ENCODE results near the gene FAM162A. TPM values are rescaled to one million over a fixed set of nuclear protein-coding genes. Genes with fewer than 3 reads are reported as not detected.

FAM162A gene
- total RNA-seq, 1 donor from 2014 or later, result 12.7 TPM

DNA sequence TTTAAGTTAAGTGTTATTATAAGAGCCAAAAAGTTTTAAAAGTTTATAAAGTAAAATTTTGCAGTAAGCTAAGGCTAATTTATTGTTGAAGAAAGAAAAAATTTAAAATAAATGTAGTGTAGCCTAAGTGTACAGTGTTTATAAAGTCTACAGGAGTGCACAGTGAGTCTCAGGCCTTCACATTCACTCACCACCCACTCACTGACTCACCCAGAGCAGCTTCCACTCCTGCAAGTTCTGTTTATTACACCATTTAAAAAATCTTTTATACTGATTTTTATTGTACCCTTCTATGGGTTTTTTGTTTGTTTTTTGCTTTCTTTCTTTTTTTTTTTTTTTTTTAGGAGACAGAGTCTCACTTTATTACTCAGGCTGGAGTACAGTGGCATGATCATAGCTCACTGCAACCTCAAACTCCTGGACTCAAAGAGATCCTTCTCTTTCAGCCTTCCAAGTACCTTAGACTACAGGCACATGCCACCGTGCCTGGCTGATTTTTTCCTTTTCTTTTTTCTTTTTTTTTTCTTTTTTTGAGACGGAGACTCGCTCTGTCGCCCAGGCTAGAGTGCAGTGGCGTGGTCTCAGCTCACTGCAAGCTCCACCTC, 33.1 kb upstream of the FAM162A start:
- H3K4me1 Mint-ChIP-seq (ENCODE audit: low read depth, unreplicated experiment), result no peaks in the 10 kb centered on the region
- H3K27ac Mint-ChIP-seq (ENCODE audit: unreplicated experiment), result no peak overlapping the region
- H3K36me3 Mint-ChIP-seq (ENCODE audit: unreplicated experiment), result no peaks in the 10 kb centered on the region
- DNase-seq, result no peak
- no peaks in the 10 kb centered on the region for H3K9me3 Mint-ChIP-seq (ENCODE audit: unreplicated experiment)
- H3K27me3 Mint-ChIP-seq (ENCODE audit: unreplicated experiment), result no peaks in the 10 kb centered on the region
- TF ChIP-seq, protein P1, sequence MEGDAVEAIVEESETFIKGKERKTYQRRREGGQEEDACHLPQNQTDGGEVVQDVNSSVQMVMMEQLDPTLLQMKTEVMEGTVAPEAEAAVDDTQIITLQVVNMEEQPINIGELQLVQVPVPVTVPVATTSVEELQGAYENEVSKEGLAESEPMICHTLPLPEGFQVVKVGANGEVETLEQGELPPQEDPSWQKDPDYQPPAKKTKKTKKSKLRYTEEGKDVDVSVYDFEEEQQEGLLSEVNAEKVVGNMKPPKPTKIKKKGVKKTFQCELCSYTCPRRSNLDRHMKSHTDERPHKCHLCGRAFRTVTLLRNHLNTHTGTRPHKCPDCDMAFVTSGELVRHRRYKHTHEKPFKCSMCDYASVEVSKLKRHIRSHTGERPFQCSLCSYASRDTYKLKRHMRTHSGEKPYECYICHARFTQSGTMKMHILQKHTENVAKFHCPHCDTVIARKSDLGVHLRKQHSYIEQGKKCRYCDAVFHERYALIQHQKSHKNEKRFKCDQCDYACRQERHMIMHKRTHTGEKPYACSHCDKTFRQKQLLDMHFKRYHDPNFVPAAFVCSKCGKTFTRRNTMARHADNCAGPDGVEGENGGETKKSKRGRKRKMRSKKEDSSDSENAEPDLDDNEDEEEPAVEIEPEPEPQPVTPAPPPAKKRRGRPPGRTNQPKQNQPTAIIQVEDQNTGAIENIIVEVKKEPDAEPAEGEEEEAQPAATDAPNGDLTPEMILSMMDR (IDR thresholded peaks at IDR 0.05; ENCODE audit: partially characterized antibody, unreplicated experiment), result no peak
- H3K4me3 Mint-ChIP-seq (ENCODE audit: unreplicated experiment), result no peak overlapping the region

DNA sequence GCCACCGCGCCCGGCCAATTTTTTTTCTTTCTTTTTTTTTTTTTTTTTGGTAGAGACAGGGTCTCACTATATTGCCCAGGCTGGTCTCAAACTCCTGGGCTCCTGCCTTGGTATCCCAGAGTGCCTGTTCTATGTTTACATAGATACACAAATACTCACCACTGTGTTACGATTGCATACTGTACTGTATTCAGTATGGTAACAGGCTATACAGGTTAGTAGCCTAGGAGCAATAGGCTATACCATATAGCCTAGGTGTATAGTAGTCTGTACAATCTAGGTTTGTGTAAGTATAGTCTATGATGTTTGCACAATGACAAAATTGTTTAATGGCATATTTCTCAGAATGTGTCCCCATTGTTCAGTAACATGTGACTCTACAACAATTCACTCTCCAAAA, 32.4 kb upstream of the FAM162A start:
- H3K27me3 Mint-ChIP-seq (ENCODE audit: unreplicated experiment), result no peaks in the 10 kb centered on the region
- H3K27ac Mint-ChIP-seq (ENCODE audit: unreplicated experiment), result no peak overlapping the region
- DNase-seq, result no peak
- TF ChIP-seq, protein P1 (IDR thresholded peaks at IDR 0.05; ENCODE audit: partially characterized antibody, unreplicated experiment), result no peak
- H3K4me1 Mint-ChIP-seq (ENCODE audit: low read depth, unreplicated experiment), result no peaks in the 10 kb centered on the region
- H3K9me3 Mint-ChIP-seq (ENCODE audit: unreplicated experiment), result no peaks in the 10 kb centered on the region
- no peaks in the 10 kb centered on the region for H3K36me3 Mint-ChIP-seq (ENCODE audit: unreplicated experiment)
- no peak overlapping the region for H3K4me3 Mint-ChIP-seq (ENCODE audit: unreplicated experiment)

DNA sequence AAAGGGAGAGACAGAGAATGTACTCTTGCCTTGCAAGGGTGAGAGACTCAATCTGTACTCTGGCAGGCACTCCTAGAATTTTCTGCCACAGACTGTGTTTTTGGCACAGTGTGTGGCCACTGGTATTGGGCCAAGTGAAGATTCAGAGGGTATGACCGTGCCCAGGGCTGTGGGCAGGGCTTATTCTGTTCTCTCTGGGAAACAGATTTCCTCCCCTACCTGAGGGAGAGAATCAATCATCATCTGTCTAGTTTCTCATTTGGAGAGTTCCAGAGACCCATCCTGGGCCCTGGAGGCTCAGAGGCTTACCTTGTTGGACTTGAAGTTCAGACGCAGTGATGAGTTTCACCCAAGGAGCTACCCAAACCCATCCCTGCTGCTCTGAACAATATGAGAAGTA, 30.8 kb upstream of the FAM162A start:
- no peaks in the 10 kb centered on the region for H3K36me3 Mint-ChIP-seq (ENCODE audit: unreplicated experiment)
- TF ChIP-seq, protein P1 (IDR thresholded peaks at IDR 0.05; ENCODE audit: partially characterized antibody, unreplicated experiment), result no peak
- no peaks in the 10 kb centered on the region for H3K9me3 Mint-ChIP-seq (ENCODE audit: unreplicated experiment)
- H3K27ac Mint-ChIP-seq (ENCODE audit: unreplicated experiment), result no peak overlapping the region
- no peaks in the 10 kb centered on the region for H3K4me1 Mint-ChIP-seq (ENCODE audit: low read depth, unreplicated experiment)
- H3K4me3 Mint-ChIP-seq (ENCODE audit: unreplicated experiment), result no peak overlapping the region
- no peaks in the 10 kb centered on the region for H3K27me3 Mint-ChIP-seq (ENCODE audit: unreplicated experiment)
- DNase-seq, result no peak

DNA sequence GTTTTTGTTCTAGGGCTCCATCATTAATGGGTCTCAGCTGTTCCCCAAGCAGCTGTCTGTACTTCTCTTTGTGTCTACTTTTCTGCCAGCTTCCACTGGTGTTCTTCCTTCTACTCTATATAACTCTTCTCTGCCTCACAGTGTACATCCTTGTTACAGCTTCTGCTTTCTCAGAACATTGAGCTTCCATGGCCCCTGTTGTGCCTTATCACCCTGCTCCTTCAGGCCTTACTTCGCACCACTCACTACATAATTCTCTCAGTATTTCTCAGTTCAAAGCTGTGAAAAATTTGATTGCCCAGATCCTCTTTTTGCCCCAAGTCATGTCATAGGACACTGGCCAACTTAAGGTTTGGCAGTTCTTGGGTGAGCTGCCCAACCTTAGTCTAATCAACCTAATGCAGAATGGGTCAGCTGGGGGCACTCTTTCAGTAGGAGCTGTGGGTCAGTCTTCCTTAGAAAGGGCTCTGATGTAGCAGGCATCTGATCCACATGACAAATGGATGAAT, 30.0 kb upstream of the FAM162A start:
- Mint-ChIP-seq H3K4me1 (ENCODE audit: low read depth, unreplicated experiment) (no peaks in the 10 kb centered on the region), H3K27me3 (ENCODE audit: unreplicated experiment) (no peaks in the 10 kb centered on the region), H3K36me3 (ENCODE audit: unreplicated experiment) (no peaks in the 10 kb centered on the region), H3K9me3 (ENCODE audit: unreplicated experiment) (no peaks in the 10 kb centered on the region), H3K27ac (ENCODE audit: unreplicated experiment) (no peak overlapping the region), H3K4me3 (ENCODE audit: unreplicated experiment) (no peak overlapping the region)
- DNase-seq, result no peak
- TF ChIP-seq, protein P1 (IDR thresholded peaks at IDR 0.05; ENCODE audit: partially characterized antibody, unreplicated experiment), result no peak

DNA sequence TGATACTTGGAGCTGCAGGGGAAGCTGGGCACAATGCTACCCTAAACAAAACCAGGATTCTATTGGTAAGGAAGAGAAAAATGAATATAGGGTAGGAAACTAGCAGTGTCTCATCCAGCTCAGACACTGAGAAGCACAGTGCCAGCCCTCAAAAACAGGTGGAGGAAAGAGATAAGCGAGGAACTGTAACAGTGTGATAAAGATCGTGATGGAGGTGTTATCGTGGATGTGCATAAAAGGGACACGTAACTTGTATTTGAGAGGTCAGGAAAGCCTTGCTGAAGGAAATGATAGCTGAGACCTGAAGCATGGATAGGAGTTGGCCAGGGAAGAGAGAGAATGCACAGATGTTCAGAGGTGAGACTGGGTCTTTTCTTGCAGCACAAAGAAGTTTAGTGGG, 28.4 kb upstream of the FAM162A start:
- TF ChIP-seq, protein P1 (IDR thresholded peaks at IDR 0.05; ENCODE audit: partially characterized antibody, unreplicated experiment), result no peak
- Mint-ChIP-seq H3K4me1 (ENCODE audit: low read depth, unreplicated experiment) (no peaks in the 10 kb centered on the region), H3K36me3 (ENCODE audit: unreplicated experiment) (no peaks in the 10 kb centered on the region), H3K27ac (ENCODE audit: unreplicated experiment) (no peak overlapping the region), H3K9me3 (ENCODE audit: unreplicated experiment) (no peaks in the 10 kb centered on the region), H3K4me3 (ENCODE audit: unreplicated experiment) (no peak overlapping the region), H3K27me3 (ENCODE audit: unreplicated experiment) (no peaks in the 10 kb centered on the region)
- no peak for DNase-seq
